Endometrium (tissue), 2 donors: Measurements from ENCODE around the gene PALLD.

Source experiments
- FAIRE-seq: peaks from 2 replicates; lab custom pipeline; 2012; peaks lifted over from hg19 to GRCh38; lab: Jason Lieb, UNC
- donor health status: control.
- donor health status: control.

The PALLD gene

GRCh38 chr4:168524897-168525296 lies 28.0 kb downstream of the PALLD start:
- FAIRE-seq, result no peak

GRCh38 chr4:168527560-168527959 lies 30.7 kb downstream of the PALLD start:
- FAIRE-seq, result no peak

DNA sequence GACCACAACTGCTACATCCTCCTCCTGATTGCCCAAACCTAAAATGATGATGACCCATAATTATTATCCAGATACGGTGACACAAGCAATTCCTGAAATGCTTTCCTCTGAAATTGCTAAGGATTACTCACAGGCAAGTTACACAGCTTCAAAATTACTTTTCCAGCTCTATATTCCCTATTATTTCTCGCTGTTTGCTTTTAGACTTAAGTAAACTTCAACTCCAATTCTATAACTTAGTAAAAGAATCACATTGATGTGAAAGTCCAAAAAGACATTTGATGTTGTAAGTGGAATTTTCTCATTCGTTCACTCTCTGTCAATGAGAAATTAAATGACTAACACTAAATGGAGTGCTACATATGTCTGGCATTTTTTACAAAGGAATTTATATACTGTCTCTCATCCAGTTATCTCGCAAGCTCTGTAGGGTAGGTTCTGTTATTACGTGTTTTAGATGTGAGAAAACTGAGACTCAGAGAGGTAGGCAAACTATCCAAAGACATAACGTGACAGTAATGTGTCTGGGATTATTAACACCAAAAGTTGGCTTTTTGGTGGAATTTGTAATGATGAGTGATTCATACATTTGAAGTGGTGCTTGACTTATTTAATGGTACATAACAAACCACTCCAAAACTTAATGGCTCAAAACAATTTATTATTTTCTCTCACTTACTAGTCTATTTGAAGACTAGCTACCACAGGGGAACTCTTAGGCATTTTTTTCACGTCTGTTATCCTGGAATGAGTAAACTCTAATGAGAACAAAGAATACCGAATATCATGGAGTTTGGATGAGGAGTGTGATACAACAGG lies 31.5 kb downstream of the PALLD start:
- FAIRE-seq, result no peak

DNA sequence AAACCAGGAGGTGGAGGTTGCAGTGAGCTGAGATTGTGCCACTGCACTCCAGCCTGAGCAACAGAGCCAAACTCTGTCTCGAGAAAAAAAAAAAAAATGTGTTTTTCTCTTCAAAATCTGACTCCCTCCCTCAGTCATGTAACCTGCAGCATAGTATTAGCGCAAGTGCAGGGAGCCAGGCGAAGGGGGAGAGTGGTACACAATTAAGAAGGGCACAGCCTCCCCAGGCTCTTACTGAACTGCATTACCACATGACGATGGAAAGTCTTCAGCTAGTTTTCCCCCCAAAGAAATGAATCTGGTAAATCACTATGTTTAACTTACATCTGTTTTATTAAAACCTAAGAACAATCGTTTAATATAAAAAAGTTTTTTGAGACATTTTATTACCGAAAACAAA lies 32.4 kb downstream of the PALLD start:
- FAIRE-seq, result no peak

DNA sequence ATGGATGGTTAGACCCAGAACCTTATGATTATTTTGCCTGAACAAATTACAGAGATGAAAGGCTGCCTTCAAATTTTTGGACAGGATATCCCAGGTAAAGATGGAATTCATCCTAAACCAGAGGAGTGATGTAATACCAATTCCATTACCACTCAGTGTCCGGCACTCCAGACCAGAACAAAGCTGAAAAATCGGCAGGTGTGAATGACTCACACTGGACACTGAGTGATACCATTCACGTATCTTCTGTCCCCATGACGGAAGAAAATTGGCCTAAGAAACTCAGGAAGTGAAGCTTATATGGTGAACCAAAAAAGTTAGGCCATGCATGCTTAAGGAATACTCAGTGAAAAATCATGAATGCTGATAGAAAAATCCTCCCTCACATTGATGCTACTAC lies 34.5 kb downstream of the PALLD start:
- no peak for FAIRE-seq

GRCh38 chr4:168534535-168534934 lies 37.7 kb downstream of the PALLD start:
- FAIRE-seq, result no peak

DNA sequence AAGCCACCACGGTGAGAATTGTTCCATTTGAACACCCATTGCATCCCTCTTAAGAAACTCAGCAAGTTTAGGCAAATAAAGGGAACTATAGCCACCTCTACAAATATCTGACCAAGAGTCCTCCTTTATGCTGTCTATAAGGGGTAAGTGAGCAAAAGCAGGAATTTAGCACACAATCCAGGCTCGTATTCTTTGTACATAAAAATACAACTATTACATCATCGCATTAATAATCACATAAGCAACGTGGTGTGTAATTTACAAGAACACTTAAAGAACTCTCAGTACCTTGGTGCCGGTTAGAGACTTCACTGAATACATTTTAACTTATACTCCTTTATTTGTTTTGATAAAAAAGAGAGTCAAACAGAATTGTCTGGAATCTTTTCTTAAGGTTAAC lies 38.8 kb downstream of the PALLD start:
- FAIRE-seq, result no peak

DNA sequence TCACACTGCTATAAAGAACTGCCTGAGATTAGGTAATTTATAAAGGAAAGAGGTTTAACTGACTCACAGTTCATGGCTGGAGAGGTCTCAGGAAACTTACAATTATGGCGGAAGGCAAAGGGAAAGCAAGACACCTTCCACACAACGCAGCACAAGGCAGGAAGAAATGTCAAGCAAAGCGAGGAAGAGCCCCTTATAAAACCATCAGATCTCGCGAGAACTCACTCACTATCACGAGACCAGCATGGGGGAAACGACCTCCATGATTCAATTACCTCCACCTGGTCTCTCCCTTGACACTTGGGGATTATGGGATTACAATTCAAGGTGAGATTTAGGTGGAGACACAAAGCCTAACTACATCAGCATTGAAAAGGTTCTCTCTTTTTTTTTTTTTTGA lies 39.6 kb downstream of the PALLD start:
- no peak for FAIRE-seq

DNA sequence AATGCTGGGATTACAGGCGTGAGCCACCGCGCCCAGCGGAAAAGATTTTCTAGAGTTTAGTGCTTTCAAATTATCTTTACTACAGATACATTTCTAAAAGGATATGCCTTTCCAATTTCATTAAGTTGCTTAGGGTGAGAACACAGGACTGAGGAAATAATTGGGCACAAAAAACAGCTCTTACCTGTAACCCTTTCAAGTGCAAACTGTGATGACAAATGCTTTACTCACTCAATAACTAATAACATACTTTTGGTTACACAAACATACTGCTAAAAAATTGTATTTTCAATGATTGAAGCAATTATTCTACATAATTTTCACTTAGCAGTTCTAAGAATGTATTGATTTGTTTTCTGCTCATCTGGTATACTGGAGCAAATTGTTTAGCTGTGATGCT lies 40.2 kb downstream of the PALLD start:
- no peak for FAIRE-seq

GRCh38 chr4:168537571-168537970 lies 40.7 kb downstream of the PALLD start:
- no peak for FAIRE-seq

GRCh38 chr4:168538632-168539031 lies 41.8 kb downstream of the PALLD start:
- FAIRE-seq, result no peak

DNA sequence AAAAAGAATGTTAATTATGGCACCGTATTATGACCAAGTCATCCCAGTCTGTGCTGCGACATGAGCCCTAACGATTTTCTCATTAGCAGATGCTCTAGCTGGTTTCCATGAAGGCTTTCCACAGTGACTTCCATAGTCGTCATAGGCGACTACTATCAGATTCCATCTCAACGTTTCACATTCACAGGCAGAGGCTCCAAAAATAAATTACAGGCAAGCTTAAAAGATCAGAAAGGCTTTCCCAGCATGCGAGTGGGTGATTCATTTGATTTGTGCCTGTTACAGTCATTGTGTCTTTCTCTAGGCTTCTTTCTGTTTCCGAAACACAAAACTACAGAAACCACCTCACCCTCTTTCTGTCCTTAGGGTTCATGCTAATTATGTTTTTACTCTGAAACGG lies 43.2 kb downstream of the PALLD start:
- no peak for FAIRE-seq

- peak; percentile 51 for FAIRE-seq
Measured at GRCh38 chr4:168540503-168541265, 43.8 kb downstream of the PALLD start.

DNA sequence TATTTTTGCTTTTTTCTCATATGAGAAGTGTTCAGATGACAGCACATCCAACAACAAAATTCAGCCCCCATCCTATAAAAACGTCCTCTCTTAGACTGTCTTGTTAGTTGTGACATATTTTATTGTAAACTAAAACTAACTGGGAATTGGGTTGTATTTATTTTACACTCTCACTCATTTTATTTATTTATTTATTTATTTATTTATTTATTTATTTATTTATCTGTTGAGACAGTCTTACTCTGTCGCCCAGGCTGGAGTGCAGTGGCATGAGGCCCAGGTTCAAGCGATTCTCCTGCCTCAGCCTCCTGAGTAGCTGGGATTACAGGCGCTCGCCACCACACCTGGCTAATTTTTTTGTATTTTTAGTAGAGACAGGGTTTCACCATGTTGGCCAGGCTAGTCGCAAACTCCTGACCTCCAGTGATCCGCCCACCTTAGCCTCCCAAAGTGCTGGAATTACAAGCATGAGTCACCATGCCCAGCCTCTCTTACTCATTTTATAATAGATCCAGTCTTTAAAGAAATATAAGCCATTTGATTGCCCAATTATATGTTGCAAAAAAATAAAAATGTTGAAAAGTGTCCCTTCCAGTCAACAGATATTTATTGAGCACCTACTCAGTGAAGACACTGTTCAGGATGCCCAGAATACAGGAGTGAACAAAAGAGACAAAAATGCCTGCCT lies 44.6 kb downstream of the PALLD start:
- FAIRE-seq, result no peak

GRCh38 chr4:168549143-168549542 lies 52.3 kb downstream of the PALLD start:
- no peak for FAIRE-seq

- FAIRE-seq, result no peak
Measured at GRCh38 chr4:168550064-168550766, 53.4 kb downstream of the PALLD start.

- FAIRE-seq, result no peak
Measured at GRCh38 chr4:168551211-168551610, 54.4 kb downstream of the PALLD start.

DNA sequence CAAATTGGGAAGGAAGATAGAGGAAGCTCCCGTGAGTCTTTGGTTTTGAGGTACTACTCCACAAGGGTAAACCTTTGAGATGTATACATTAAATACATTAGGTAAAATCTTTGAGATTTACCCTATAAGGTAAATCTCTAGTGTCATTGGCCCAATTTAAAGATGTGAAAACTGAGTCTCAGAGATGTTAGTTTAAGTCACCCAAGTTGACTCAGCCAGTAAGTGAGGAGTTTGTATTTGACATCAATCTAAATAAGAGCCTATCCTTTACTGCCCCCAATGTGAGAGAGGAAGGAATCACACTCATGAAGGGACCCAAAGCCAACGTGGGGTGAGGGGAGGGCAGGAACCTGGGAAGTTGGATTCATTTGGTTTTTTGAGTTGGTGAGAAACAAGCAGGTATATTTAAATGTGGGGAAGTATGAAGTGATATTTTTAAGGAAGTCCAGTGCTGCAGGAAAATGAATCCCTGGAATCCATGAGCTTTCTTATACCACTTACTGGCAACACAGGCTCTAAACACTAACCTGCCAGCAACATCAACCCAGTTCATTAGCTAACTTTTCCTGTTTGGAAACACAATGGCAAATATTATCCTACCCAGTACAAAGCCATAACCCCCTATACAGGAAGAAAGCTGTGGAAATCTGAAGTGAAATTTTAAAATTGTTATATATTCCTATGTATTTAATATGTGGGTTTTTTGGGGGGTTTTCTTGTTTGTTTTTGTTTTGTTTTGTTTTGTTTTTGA lies 55.3 kb downstream of the PALLD start:
- FAIRE-seq, result no peak

- no peak for FAIRE-seq
Measured at GRCh38 chr4:168553714-168554370, 57.0 kb downstream of the PALLD start.

DNA sequence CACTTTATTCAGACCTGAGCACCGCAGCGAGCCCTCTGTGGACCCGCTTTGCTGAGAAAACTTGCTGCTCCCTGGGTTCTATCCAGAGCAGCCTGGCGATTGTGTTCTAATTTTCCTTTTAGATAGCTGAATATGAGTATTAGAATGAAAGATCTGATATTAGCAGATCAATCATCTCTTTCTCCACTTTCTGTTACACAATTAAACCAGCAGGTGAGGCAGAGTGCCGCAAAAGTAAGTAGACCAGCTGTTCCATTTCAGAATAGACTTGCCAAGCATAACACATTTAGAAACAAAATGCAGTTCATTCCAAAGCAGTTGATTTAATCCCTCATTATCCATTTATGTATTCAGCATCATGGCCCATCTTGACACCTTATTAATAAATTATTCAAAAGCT lies 58.6 kb downstream of the PALLD start:
- FAIRE-seq, result no peak

- FAIRE-seq, result no peak
Measured at GRCh38 chr4:168557658-168558057, 60.8 kb downstream of the PALLD start.
